HG02610 (cell line): Measurements from ENCODE around the gene EXD2.
"Not testable (repeated sequence)": the region's sequence is repeated elsewhere in the genome, so short reads cannot be mapped to it uniquely, and the experiment has no call there.

Experiments used
- ATAC-seq: cut with Tn5 transposase; IDR thresholded peaks from one replicate; pipeline ENCODE4 v1.9.1; 2021; ENCODE audit warnings: mild to moderate bottlenecking, moderate library complexity; ENCODE audit not compliant: unreplicated experiment

Gene EXD2

GRCh38 chr14:69190191-69190590 is 1.1 kb upstream of the EXD2 start:
- ATAC-seq, result no peak

- no peak for ATAC-seq
Measured at GRCh38 chr14:69193721-69194120, 2.4 kb downstream of the EXD2 start.

- no peak for ATAC-seq
Measured at GRCh38 chr14:69199786-69200185, 8.5 kb downstream of the EXD2 start.

- no peak for ATAC-seq
Measured at GRCh38 chr14:69204753-69205152, 13.5 kb downstream of the EXD2 start.

GRCh38 chr14:69207435-69208041 is 16.2 kb downstream of the EXD2 start:
- ATAC-seq, result no peak

- no peak for ATAC-seq
Measured at GRCh38 chr14:69208666-69209065, 17.4 kb downstream of the EXD2 start.

- ATAC-seq, result no peak
Measured at GRCh38 chr14:69214393-69214792, 23.1 kb downstream of the EXD2 start.

GRCh38 chr14:69217663-69218062 is 26.4 kb downstream of the EXD2 start:
- not testable (repeated sequence) for ATAC-seq

GRCh38 chr14:69224946-69225345 is 33.6 kb downstream of the EXD2 start:
- ATAC-seq, result no peak

GRCh38 chr14:69226178-69226577 is 34.9 kb downstream of the EXD2 start:
- no peak for ATAC-seq

GRCh38 chr14:69226736-69227135 is 35.4 kb downstream of the EXD2 start:
- no peak for ATAC-seq

- ATAC-seq, result no peak
Measured at GRCh38 chr14:69231486-69231885, 40.2 kb downstream of the EXD2 start.

- no peak for ATAC-seq
Measured at GRCh38 chr14:69232388-69232787, 41.1 kb downstream of the EXD2 start.

- ATAC-seq, result no peak
Measured at GRCh38 chr14:69234106-69234505, 42.8 kb downstream of the EXD2 start.

GRCh38 chr14:69235708-69236107 is 44.4 kb downstream of the EXD2 start:
- no peak for ATAC-seq

- ATAC-seq, result no peak
Measured at GRCh38 chr14:69237142-69237541, 45.8 kb downstream of the EXD2 start.

- no peak for ATAC-seq
Measured at GRCh38 chr14:69237584-69237983, 46.3 kb downstream of the EXD2 start.

GRCh38 chr14:69238883-69239282 is 47.6 kb downstream of the EXD2 start:
- no peak for ATAC-seq

GRCh38 chr14:69240527-69241173 is 49.4 kb downstream of the EXD2 start:
- no peak for ATAC-seq

- no peak for ATAC-seq
Measured at GRCh38 chr14:69241577-69241976, 50.3 kb downstream of the EXD2 start.

- ATAC-seq, result no peak
Measured at GRCh38 chr14:69242311-69243224, 51.3 kb downstream of the EXD2 start.

- ATAC-seq, result no peak
Measured at GRCh38 chr14:69244946-69245345, 53.6 kb downstream of the EXD2 start.
